ENCODE data around the gene ELOVL7. TPM values are rescaled to one million over a fixed set of nuclear protein-coding genes. Genes with fewer than 3 reads are reported as not detected.
"Not testable (repeated sequence)": the region's sequence is repeated elsewhere in the genome, so short reads cannot be mapped to it uniquely, and the experiment has no call there.

ELOVL7 gene
- total and polyA plus RNA-seq, 9 donors: 0.13 to 5.9 (median 0.60) TPM

DNA sequence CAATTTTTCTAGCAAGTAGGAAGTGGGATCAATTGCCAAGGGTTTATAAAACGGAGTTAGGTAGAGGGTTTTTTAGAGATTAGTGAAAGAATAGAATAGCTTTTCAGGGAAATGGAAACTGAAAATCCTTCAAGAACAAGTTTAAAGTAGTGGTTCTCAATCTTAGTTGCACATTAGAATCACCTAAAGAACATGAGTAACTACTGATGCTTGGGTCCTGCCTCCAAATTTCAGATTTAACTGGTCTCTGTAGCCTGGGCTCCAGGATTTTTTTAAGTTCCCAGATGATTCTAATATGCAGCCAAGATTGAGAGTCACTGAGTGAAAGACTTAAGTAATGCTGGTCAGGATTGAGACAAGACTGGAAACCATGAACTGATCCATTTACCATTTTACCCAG, 20.5 kb downstream of the ELOVL7 start:
- H3K36me3 ChIP-seq: no peaks in the 10 kb centered on the region
- intact Hi-C loops (cut with DNase I): no loop called here
- no peaks in the 10 kb centered on the region for H3K4me1 ChIP-seq (ENCODE audit: insufficient read depth)
- H3K27ac ChIP-seq: no peak overlapping the region
- H3K27me3 ChIP-seq: no peaks in the 10 kb centered on the region
- H3K4me3 ChIP-seq: no peak overlapping the region
- DNase-seq: no peak
- TF ChIP-seq EP300 (IDR thresholded peaks at IDR 0.05) (no peak), POLR2A (IDR thresholded peaks at IDR 0.05) (no peak)
- TF ChIP-seq, protein P1, sequence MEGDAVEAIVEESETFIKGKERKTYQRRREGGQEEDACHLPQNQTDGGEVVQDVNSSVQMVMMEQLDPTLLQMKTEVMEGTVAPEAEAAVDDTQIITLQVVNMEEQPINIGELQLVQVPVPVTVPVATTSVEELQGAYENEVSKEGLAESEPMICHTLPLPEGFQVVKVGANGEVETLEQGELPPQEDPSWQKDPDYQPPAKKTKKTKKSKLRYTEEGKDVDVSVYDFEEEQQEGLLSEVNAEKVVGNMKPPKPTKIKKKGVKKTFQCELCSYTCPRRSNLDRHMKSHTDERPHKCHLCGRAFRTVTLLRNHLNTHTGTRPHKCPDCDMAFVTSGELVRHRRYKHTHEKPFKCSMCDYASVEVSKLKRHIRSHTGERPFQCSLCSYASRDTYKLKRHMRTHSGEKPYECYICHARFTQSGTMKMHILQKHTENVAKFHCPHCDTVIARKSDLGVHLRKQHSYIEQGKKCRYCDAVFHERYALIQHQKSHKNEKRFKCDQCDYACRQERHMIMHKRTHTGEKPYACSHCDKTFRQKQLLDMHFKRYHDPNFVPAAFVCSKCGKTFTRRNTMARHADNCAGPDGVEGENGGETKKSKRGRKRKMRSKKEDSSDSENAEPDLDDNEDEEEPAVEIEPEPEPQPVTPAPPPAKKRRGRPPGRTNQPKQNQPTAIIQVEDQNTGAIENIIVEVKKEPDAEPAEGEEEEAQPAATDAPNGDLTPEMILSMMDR (IDR thresholded peaks at IDR 0.05): no peak
- no peaks in the 10 kb centered on the region for H3K9me3 ChIP-seq
- WGBS, 3 donors: 77 to 90% (median 81%) methylated on average over 1 of the region's 1 CpG

DNA sequence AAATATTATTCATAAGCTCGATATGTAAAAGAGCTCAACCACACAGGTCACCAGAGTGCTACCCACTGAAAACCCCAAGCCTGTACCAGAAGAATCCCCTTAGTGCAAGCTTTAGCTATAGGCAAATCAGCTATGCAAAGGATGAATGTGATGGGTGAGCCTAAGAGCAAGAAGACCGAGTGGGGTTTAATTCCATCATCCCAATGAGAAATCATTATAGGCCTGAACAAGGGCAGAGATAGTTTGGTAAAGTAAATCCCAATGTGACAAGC, 21.8 kb downstream of the ELOVL7 start:
- TF ChIP-seq POLR2A (IDR thresholded peaks at IDR 0.05) (no peak), EP300 (IDR thresholded peaks at IDR 0.05) (no peak)
- TF ChIP-seq, protein P1 (IDR thresholded peaks at IDR 0.05): no peak
- intact Hi-C loops (cut with DNase I): no loop called here
- H3K9me3 ChIP-seq: no peaks in the 10 kb centered on the region
- H3K4me1 ChIP-seq (ENCODE audit: insufficient read depth): no peaks in the 10 kb centered on the region
- H3K27me3 ChIP-seq: no peaks in the 10 kb centered on the region
- H3K36me3 ChIP-seq: no peaks in the 10 kb centered on the region
- no peak for DNase-seq
- H3K4me3 ChIP-seq: no peak overlapping the region
- no peak overlapping the region for H3K27ac ChIP-seq
- WGBS, 3 donors: 85 to 92% (median 87%) methylated on average over 2 of the region's 2 CpGs

DNA sequence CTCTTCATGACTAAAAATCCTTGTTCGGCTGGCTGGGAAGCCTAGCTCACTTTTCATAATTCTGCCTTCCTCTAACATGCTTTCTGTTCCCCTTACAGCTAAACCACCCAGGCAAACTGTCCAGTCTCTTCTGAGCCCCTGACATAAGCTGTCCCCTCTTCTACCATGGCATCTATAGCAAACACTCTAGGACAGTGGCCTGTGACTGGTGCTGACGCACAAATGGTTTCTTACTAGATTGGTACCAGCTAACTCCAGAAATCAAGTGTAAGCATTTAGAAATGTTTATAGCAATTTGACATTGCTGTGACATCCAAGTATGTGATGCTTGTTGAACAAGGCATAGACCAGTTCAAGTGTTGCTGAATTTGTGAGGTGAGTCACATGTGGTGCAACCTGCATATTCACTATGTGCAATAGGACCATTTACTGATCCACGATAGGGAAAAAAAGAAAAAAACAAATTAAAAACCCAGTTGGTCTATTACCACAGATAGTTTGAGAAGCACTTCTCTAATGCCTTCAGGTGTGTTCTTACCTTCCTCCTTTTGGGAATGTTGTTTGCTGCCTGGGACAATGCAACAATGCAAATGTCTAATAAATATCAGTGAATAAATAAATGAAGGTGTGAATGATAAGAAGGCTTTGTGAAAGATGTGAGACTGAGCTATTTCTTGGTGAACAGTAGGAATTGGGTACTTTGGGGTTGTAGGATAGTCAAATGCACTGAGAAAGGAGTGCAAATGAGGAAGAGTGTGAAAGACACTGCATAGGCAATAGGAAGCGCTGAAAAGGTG, 22.4 kb downstream of the ELOVL7 start:
- Histone ChIP-seq H3K4me1 (ENCODE audit: insufficient read depth) (no peaks in the 10 kb centered on the region), H3K27me3 (no peaks in the 10 kb centered on the region), H3K9me3 (no peaks in the 10 kb centered on the region), H3K4me3 (no peak overlapping the region), H3K27ac (no peak overlapping the region), H3K36me3 (no peaks in the 10 kb centered on the region)
- no peak for DNase-seq
- intact Hi-C loops (cut with DNase I): no loop called here
- TF ChIP-seq POLR2A (IDR thresholded peaks at IDR 0.05) (no peak), EP300 (IDR thresholded peaks at IDR 0.05) (no peak)
- TF ChIP-seq, protein P1 (IDR thresholded peaks at IDR 0.05): no peak
- 87 to 94% (median 93%) methylated on average over 4 of the region's 4 CpGs for WGBS, 3 donors

DNA sequence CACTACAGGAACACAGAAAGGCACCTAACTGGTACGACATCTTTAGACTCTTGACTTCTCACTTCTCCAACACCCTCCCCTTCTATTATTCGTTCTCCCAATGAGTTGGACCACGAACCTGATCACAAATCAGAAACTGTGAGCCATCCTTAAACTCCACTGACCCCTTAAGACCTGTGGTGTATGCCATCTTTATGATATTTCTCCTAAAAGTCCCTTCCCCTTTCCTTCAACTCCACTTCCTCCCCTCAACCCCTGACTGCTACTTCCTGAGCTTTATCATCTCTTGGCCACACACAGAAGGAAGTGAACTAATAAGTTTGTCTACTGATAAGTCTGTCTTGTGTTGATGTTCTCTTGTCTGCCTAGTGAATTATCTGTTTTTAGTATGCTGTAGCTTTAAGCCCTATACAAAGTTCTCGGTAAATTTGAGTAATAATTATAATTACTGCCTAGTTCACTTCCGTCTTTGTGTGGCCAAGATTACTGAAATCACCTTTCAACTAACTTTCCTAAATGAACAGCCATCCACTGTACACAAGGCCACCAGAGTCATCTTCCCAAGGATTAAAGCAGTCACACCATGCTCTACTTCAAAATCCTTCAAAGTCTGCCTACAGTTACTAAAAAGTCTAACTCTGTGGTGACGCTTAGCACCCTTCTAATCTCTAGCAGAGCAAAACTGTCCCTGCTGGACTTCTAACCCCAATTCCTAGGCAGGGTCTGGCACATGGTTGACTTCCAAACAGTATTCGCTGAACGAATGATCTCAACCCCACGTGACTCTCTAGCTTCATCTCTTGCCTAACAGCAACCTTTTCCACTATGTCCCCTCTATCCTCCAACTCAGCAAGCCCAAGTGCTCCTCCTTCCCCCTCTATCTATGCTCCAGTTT, 23.2 kb downstream of the ELOVL7 start:
- Histone ChIP-seq H3K27ac (no peak overlapping the region), H3K4me3 (no peak overlapping the region), H3K9me3 (no peaks in the 10 kb centered on the region), H3K4me1 (ENCODE audit: insufficient read depth) (no peaks in the 10 kb centered on the region), H3K36me3 (no peaks in the 10 kb centered on the region), H3K27me3 (no peaks in the 10 kb centered on the region)
- intact Hi-C loops (cut with DNase I): no loop called here
- DNase-seq: no peak
- WGBS, 3 donors: 78 to 84% (median 80%) methylated on average over 9 of the region's 9 CpGs
- no peak for TF ChIP-seq EP300 (IDR thresholded peaks at IDR 0.05)
- TF ChIP-seq, protein P1 (IDR thresholded peaks at IDR 0.05): no peak
- no peak for TF ChIP-seq POLR2A (IDR thresholded peaks at IDR 0.05)

DNA sequence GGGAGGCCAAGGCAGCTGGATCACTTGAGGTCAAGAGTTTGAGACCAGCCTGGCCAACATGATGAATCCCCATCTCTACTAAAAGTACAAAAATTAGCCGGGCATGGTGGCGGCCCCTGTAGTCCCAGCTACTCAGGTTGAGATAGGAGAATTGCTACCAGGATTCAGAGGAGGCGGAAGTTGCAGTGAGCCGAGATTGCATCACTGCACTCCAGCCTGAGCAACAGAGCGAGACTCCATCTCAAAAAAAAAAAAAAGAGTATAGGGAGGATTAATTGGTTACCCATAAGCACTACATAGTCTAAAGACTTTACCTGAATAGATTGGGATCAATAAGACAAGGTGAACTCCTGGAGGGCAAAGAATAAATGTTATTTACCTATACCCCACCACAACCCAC, 27.9 kb downstream of the ELOVL7 start:
- H3K36me3 ChIP-seq; H3K4me3 ChIP-seq; H3K9me3 ChIP-seq; H3K27ac ChIP-seq; DNase-seq; H3K27me3 ChIP-seq; intact Hi-C loops (cut with DNase I); H3K4me1 ChIP-seq (ENCODE audit: insufficient read depth): not testable (repeated sequence)
- 92 to 94% (median 93%) methylated on average over 5 of the region's 5 CpGs for WGBS, 3 donors

All from ovary (tissue), 9 donors.